Type B pancreatic cell (in vitro differentiated cells): ENCODE data around the gene CDKN2A. TPM values are rescaled to one million over a fixed set of nuclear protein-coding genes. Genes with fewer than 3 reads are reported as not detected.

Source experiments
- DNase-seq: peaks from one replicate; pipeline ENCODE4 v3.0.0; 2021; ENCODE audit warnings: mixed read lengths; ENCODE audit not compliant: unreplicated experiment; ENCODE audit errors: extremely low spot score
- H3K27ac Mint-ChIP-seq: 2 replicates; pipeline ENCODE4 v1.8.0; 2021; ENCODE audit warnings: mild to moderate bottlenecking, mixed read lengths
- H3K27me3 Mint-ChIP-seq: 2 replicates; pipeline ENCODE4 v1.8.0; 2021; ENCODE audit warnings: mixed read lengths
- H3K36me3 Mint-ChIP-seq: 2 replicates; pipeline ENCODE4 v1.8.0; 2021; ENCODE audit warnings: mixed read lengths
- H3K4me1 Mint-ChIP-seq: one replicate; pipeline ENCODE4 v1.8.0; 2021; ENCODE audit warnings: mixed read lengths; ENCODE audit not compliant: unreplicated experiment
- H3K4me3 Mint-ChIP-seq: 2 replicates; pipeline ENCODE4 v1.8.0; 2021; ENCODE audit warnings: mild to moderate bottlenecking, mixed read lengths
- H3K9me3 Mint-ChIP-seq: 2 replicates; pipeline ENCODE4 v1.8.0; 2021; ENCODE audit warnings: mixed read lengths
- CTCF ChIP-seq: fragments of 200-600 bp; sonication (generic); conservative IDR thresholded peaks from 2 replicates; pipeline ENCODE4 v1.5.0; 2021; ENCODE audit warnings: antibody characterized with exemption, mild to moderate bottlenecking
- total RNA-seq: library from RNA; stranded (reverse); gene quantifications from 2 replicates; pipeline ENCODE4 v1.2.1, GENCODE V29; 2021; ENCODE audit warnings: low replicate concordance

The CDKN2A gene
- total RNA-seq, 1 donor from 2014 or later, result 1.8 TPM

GRCh38 chr9:22039258-22039657, 45.1 kb upstream of the CDKN2A start:
- TF ChIP-seq CTCF, result no peak
- H3K27ac Mint-ChIP-seq, result no peak overlapping the region

GRCh38 chr9:22037954-22038690, 43.9 kb upstream of the CDKN2A start:
- no peaks in the 10 kb centered on the region for H3K9me3 Mint-ChIP-seq
- H3K36me3 Mint-ChIP-seq, result no peaks in the 10 kb centered on the region
- no peaks in the 10 kb centered on the region for H3K4me1 Mint-ChIP-seq
- H3K27me3 Mint-ChIP-seq, result no peaks in the 10 kb centered on the region
- peak overlapping the region; percentile 85 for H3K27ac Mint-ChIP-seq
- DNase-seq, result no peak
- peak; percentile 71 for TF ChIP-seq CTCF
- no peak overlapping the region for H3K4me3 Mint-ChIP-seq

More at GRCh38 chr9:22039258-22039657, 45.1 kb upstream of the CDKN2A start:
- Mint-ChIP-seq H3K9me3 (no peaks in the 10 kb centered on the region), H3K36me3 (no peaks in the 10 kb centered on the region), H3K4me3 (no peak overlapping the region), H3K4me1 (no peaks in the 10 kb centered on the region), H3K27me3 (no peaks in the 10 kb centered on the region)
- no peak for DNase-seq

- DNase-seq, result no peak
- Mint-ChIP-seq H3K9me3 (no peaks in the 10 kb centered on the region), H3K4me3 (peak overlapping the region; percentile 56), H3K36me3 (no peaks in the 10 kb centered on the region), H3K27me3 (no peaks in the 10 kb centered on the region), H3K27ac (peak overlapping the region; percentile 85), H3K4me1 (no peaks in the 10 kb centered on the region)
- TF ChIP-seq CTCF, result no peak
Observed at GRCh38 chr9:22036866-22037626, 42.9 kb upstream of the CDKN2A start.

- Mint-ChIP-seq H3K4me1 (no peaks in the 10 kb centered on the region), H3K27ac (peak overlapping the region; percentile 44), H3K4me3 (no peak overlapping the region), H3K27me3 (no peaks in the 10 kb centered on the region), H3K9me3 (no peaks in the 10 kb centered on the region), H3K36me3 (no peaks in the 10 kb centered on the region)
- DNase-seq, result no peak
- no peak for TF ChIP-seq CTCF
Observed at GRCh38 chr9:22035591-22036011, 41.4 kb upstream of the CDKN2A start.

- H3K4me3 Mint-ChIP-seq, result no peak overlapping the region
- no peaks in the 10 kb centered on the region for H3K4me1 Mint-ChIP-seq
- DNase-seq, result no peak
- H3K27me3 Mint-ChIP-seq, result no peaks in the 10 kb centered on the region
- H3K27ac Mint-ChIP-seq, result no peak overlapping the region
- no peaks in the 10 kb centered on the region for H3K36me3 Mint-ChIP-seq
- no peak for TF ChIP-seq CTCF
- no peaks in the 10 kb centered on the region for H3K9me3 Mint-ChIP-seq
Observed at GRCh38 chr9:22033012-22033630, 38.9 kb upstream of the CDKN2A start.
